Activated effector memory CD4-positive, alpha-beta T cell treated with Interleukin-2 at 50 U/mL for 16 hours (primary cell): ENCODE results near the gene BMAL1.
"Not testable (repeated sequence)": the region's sequence is repeated elsewhere in the genome, so short reads cannot be mapped to it uniquely, and the experiment has no call there.

Experiments
- DNase-seq: peaks from one replicate; pipeline ENCODE4 v3.0.0-alpha.2; 2020

Gene BMAL1

GRCh38 chr11:13388741-13389140 is 111.2 kb downstream of the BMAL1 start:
- DNase-seq, result no peak

GRCh38 chr11:13391217-13391616 is 113.6 kb downstream of the BMAL1 start:
- DNase-seq, result no peak

GRCh38 chr11:13398335-13398734 is 120.7 kb downstream of the BMAL1 start:
- DNase-seq, result not testable (repeated sequence)

GRCh38 chr11:13405220-13405619 is 127.6 kb downstream of the BMAL1 start:
- no peak for DNase-seq

- DNase-seq, result no peak
Measured at GRCh38 chr11:13415201-13415600, 137.6 kb downstream of the BMAL1 start.

- no peak for DNase-seq
Measured at GRCh38 chr11:13421561-13421960, 144.0 kb downstream of the BMAL1 start.

- no peak for DNase-seq
Measured at GRCh38 chr11:13423372-13423771, 145.8 kb downstream of the BMAL1 start.

GRCh38 chr11:13427440-13427839 is 149.8 kb downstream of the BMAL1 start:
- no peak for DNase-seq

- no peak for DNase-seq
Measured at GRCh38 chr11:13429288-13429687, 151.7 kb downstream of the BMAL1 start.

- DNase-seq, result no peak
Measured at GRCh38 chr11:13429836-13430235, 152.2 kb downstream of the BMAL1 start.

GRCh38 chr11:13433437-13433836 is 155.8 kb downstream of the BMAL1 start:
- no peak for DNase-seq

GRCh38 chr11:13434247-13435205 is 156.9 kb downstream of the BMAL1 start:
- DNase-seq, result no peak

GRCh38 chr11:13436836-13437235 is 159.2 kb downstream of the BMAL1 start:
- DNase-seq, result not testable (repeated sequence)
